ENCODE measurements around the gene FAU. TPM values are rescaled to one million over a fixed set of nuclear protein-coding genes. Genes with fewer than 3 reads are reported as not detected.

The FAU gene
- total RNA-seq, 1 experiment from 2014 or later, result 662 TPM

DNA sequence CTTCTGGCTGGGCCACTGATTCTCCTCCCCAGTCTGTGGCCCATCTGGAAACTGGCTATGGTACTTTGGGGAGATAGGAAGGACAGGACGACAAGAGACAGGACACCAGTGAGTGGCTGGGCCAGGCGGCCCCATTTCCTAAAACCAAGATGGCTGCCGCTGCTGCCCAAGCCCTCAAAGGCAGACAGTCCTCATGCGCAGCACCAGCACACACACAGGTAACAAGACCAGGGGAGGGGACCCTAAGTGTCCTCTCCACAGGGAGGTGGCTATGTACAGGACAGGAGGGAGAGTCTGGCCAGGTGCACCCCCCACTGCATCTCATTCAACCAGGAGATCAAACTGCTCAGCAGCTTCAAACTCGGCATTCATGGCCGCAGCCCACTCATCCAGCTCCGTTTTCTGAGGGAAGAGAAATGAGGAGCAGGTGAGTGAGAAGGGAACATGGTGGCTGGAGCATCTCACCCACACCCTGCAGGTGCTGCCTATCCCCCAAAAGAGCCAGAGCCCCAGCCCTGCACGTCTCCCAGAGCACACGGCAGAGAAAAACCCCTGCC is 43.1 kb downstream of the FAU start:
- Histone ChIP-seq H3K4me3 (ENCODE audit: low read length) (no peak overlapping the region), H3K4me2 (ENCODE audit: low read depth, low read length, poor library complexity, severe bottlenecking) (peak overlapping the region; percentile 9), H2AFZ (ENCODE audit: low read length) (no peak overlapping the region), H3K79me2 (ENCODE audit: low read length) (peaks cover 33% of the 10 kb centered on the region), H3K9me3 (ENCODE audit: low read length) (no peaks in the 10 kb centered on the region), H3K4me1 (ENCODE audit: low read length) (peaks cover 19% of the 10 kb centered on the region), H3K9me2 (replicated peaks; ENCODE audit: insufficient read depth, low read length) (no peaks in the 10 kb centered on the region), H3K9ac (ENCODE audit: low read length) (no peak overlapping the region), H3K27me3 (ENCODE audit: low read length) (no peaks in the 10 kb centered on the region), H3K27ac (ENCODE audit: low read length) (no peak overlapping the region), H3K36me3 (ENCODE audit: insufficient read depth, low read length) (peaks cover 12% of the 10 kb centered on the region; the same call in 1 of the 2 replicates), H4K20me1 (ENCODE audit: insufficient read depth, low read depth, low read length) (no peaks in the 10 kb centered on the region)
- DNase-seq, result no peak

DNA sequence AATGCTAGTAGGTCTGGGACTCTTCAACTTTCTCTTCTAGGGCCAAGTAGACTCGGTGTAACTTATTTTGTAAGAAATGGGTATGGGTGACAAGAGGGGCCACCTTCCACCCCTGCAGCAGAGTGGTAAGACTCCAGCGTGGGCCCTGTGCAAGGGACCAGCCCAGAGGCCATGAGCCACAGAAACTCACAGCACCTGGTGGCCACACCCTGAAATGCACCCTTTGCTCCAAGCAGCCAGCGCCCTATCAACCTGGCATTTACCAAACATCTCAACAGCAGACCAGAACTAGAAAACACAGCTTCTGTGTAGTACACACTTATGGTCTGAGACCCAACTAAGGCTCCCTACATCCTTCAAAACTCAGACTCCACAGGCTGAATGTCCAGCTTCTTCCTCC is 43.8 kb downstream of the FAU start:
- no peaks in the 10 kb centered on the region for H4K20me1 ChIP-seq (ENCODE audit: insufficient read depth, low read depth, low read length)
- H3K4me1 ChIP-seq (ENCODE audit: low read length), result peaks cover 19% of the 10 kb centered on the region
- no peak overlapping the region for H3K4me3 ChIP-seq (ENCODE audit: low read length)
- H3K79me2 ChIP-seq (ENCODE audit: low read length), result peaks cover 26% of the 10 kb centered on the region
- no peaks in the 10 kb centered on the region for H3K27me3 ChIP-seq (ENCODE audit: low read length)
- H3K9me3 ChIP-seq (ENCODE audit: low read length), result no peaks in the 10 kb centered on the region
- H3K27ac ChIP-seq (ENCODE audit: low read length), result no peak overlapping the region
- H3K9me2 ChIP-seq (replicated peaks; ENCODE audit: insufficient read depth, low read length), result no peaks in the 10 kb centered on the region
- no peak overlapping the region for H3K4me2 ChIP-seq (ENCODE audit: low read depth, low read length, poor library complexity, severe bottlenecking)
- H3K36me3 ChIP-seq (ENCODE audit: insufficient read depth, low read length), result peaks cover 12% of the 10 kb centered on the region; the same call in 1 of the 2 replicates
- no peak overlapping the region for H2AFZ ChIP-seq (ENCODE audit: low read length)
- H3K9ac ChIP-seq (ENCODE audit: low read length), result no peak overlapping the region
- DNase-seq, result peak; percentile 83

DNA sequence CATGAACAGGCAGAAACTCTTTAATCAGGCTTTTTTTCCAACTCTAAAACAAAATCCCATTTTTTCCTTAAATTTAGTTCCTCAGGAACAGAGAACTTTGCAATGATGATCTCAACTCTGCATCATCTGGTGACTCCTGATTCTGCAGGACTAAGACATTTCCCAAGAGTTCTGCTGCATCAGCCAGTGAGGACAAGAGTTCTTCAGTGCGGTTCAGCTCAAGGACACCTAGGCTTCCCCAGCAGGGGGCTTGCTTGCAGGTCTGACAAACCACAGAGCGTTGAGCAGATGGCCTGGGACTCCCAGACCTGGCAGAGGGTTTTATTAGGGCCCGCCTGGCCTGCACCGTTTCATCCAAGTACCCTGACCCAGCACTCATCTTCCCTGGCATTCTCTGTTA is 44.5 kb downstream of the FAU start:
- H3K9me3 ChIP-seq (ENCODE audit: low read length), result no peaks in the 10 kb centered on the region
- no peaks in the 10 kb centered on the region for H3K27me3 ChIP-seq (ENCODE audit: low read length)
- peaks cover 12% of the 10 kb centered on the region; the same call in 1 of the 2 replicates for H3K36me3 ChIP-seq (ENCODE audit: insufficient read depth, low read length)
- peaks cover 15% of the 10 kb centered on the region for H3K4me1 ChIP-seq (ENCODE audit: low read length)
- H3K9ac ChIP-seq (ENCODE audit: low read length), result no peak overlapping the region
- DNase-seq, result peak; percentile 57
- no peaks in the 10 kb centered on the region for H3K9me2 ChIP-seq (replicated peaks; ENCODE audit: insufficient read depth, low read length)
- peaks cover 19% of the 10 kb centered on the region for H3K79me2 ChIP-seq (ENCODE audit: low read length)
- no peak overlapping the region for H2AFZ ChIP-seq (ENCODE audit: low read length)
- H3K27ac ChIP-seq (ENCODE audit: low read length), result no peak overlapping the region
- H4K20me1 ChIP-seq (ENCODE audit: insufficient read depth, low read depth, low read length), result no peaks in the 10 kb centered on the region
- H3K4me2 ChIP-seq (ENCODE audit: low read depth, low read length, poor library complexity, severe bottlenecking), result no peak overlapping the region
- no peak overlapping the region for H3K4me3 ChIP-seq (ENCODE audit: low read length)

DNA sequence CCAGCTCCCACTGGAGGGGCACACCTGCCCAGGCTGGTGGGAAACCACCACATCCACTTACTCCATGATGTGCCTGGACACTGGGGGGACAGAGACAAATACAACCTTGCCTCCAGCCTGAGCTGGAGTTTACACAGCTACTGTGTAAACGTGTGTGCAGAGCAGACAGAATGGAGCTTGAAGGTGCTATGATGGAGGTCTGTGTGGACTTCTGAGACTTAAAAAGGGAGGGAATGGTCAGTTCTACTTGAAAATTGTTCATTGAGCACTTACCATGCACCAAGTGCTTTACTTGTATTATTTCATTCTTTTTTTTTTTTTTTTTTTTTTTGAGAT is 49.3 kb downstream of the FAU start:
- Histone ChIP-seq H3K27me3 (ENCODE audit: low read length) (no peaks in the 10 kb centered on the region), H4K20me1 (ENCODE audit: insufficient read depth, low read depth, low read length) (no peaks in the 10 kb centered on the region), H3K79me2 (ENCODE audit: low read length) (no peaks in the 10 kb centered on the region), H3K27ac (ENCODE audit: low read length) (no peak overlapping the region), H3K36me3 (ENCODE audit: insufficient read depth, low read length) (peaks cover 4% of the 10 kb centered on the region; the same call in 1 of the 2 replicates), H3K9ac (ENCODE audit: low read length) (peak overlapping the region; percentile 45), H3K9me2 (replicated peaks; ENCODE audit: insufficient read depth, low read length) (no peaks in the 10 kb centered on the region), H3K4me1 (ENCODE audit: low read length) (peaks cover 12% of the 10 kb centered on the region), H3K9me3 (ENCODE audit: low read length) (no peaks in the 10 kb centered on the region), H3K4me3 (ENCODE audit: low read length) (peak overlapping the region; percentile 22; the same call in 1 of the 2 replicates), H3K4me2 (ENCODE audit: low read depth, low read length, poor library complexity, severe bottlenecking) (peak overlapping the region; percentile 53), H2AFZ (ENCODE audit: low read length) (peak overlapping the region; percentile 84; the same call in 1 of the 2 replicates)
- no peak for DNase-seq

DNA sequence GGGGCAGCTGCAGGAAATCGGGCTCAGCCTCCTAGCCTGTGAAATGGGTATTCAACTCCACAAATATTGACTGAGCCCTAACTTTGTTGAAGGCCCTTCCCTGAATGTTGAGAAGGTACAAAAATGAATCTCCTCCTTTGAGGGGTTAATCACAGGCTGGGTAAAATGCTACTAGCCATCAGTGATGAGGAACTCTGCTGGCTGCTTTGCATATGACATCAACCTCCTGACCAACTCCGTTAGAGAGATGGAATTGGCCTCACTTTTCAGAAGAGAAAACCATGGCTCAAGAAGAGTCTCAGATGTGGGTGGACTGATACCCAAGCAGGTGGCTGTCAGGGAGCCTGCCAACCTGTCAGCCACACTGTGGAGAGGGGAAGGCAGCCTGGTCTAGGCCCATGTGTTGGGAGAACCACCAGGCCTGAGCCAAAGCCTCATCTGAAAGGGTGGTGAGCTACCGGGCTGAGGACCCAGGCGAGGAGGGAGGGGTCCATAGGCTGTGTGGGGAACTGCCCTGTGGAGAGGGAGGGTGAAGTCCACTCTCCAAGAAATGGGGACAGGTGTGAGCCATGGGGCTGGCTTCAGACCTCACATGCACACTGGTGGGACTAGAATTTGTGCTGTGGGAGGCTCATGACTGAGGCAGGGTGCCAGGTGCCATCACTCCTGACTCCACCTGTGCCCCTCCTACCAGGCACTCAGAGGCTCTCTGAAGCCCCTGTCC is 49.9 kb downstream of the FAU start:
- no peak overlapping the region for H3K27ac ChIP-seq (ENCODE audit: low read length)
- peaks cover 12% of the 10 kb centered on the region for H3K4me1 ChIP-seq (ENCODE audit: low read length)
- no peaks in the 10 kb centered on the region for H3K27me3 ChIP-seq (ENCODE audit: low read length)
- no peaks in the 10 kb centered on the region for H4K20me1 ChIP-seq (ENCODE audit: insufficient read depth, low read depth, low read length)
- H3K79me2 ChIP-seq (ENCODE audit: low read length), result no peaks in the 10 kb centered on the region
- H3K9ac ChIP-seq (ENCODE audit: low read length), result peak overlapping the region; percentile 45
- H3K36me3 ChIP-seq (ENCODE audit: insufficient read depth, low read length), result no peaks in the 10 kb centered on the region
- peak; percentile 71 for DNase-seq
- peak overlapping the region; percentile 22; the same call in 1 of the 2 replicates for H3K4me3 ChIP-seq (ENCODE audit: low read length)
- H3K9me3 ChIP-seq (ENCODE audit: low read length), result no peaks in the 10 kb centered on the region
- H3K4me2 ChIP-seq (ENCODE audit: low read depth, low read length, poor library complexity, severe bottlenecking), result peak overlapping the region; percentile 53
- H3K9me2 ChIP-seq (replicated peaks; ENCODE audit: insufficient read depth, low read length), result no peaks in the 10 kb centered on the region
- peak overlapping the region; percentile 84 for H2AFZ ChIP-seq (ENCODE audit: low read length)

Small RNAs within 50 kb of the gene (small RNA-seq; reads per million reads assigned to genes)
- gene HIGD1AP10 (not detected), gene PDCL2P2 (not detected), gene RNU2-23P (19.3 reads per million, percentile 96 among the genes with 10 or more reads in this experiment)

Other genes with a start within 250 kb of the FAU start
- 30.8 and 77.3 TPM in 2 replicates for gene EHD1, start 243.5 kb downstream of the FAU start, total RNA-seq (2014; rRNA removed; shearing (Covaris generic); ENCODE audit: low replicate concordance)
- gene ATG2A, start 204.9 kb downstream of the FAU start, total RNA-seq (2014; rRNA removed; shearing (Covaris generic); ENCODE audit: low replicate concordance), result 16.2 and 24.6 TPM in 2 replicates
- gene PPP2R5B, start 197.4 kb downstream of the FAU start, total RNA-seq (2014; rRNA removed; shearing (Covaris generic); ENCODE audit: low replicate concordance), result 1.8 and 7.5 TPM in 2 replicates
- not detected in 2 replicates for gene GPHA2, start 186.2 kb downstream of the FAU start, total RNA-seq (2014; rRNA removed; shearing (Covaris generic); ENCODE audit: low replicate concordance)
- gene MAJIN, start 150.0 kb downstream of the FAU start, total RNA-seq (2014; rRNA removed; shearing (Covaris generic); ENCODE audit: low replicate concordance), result not detected in 2 replicates
- 0.18 and 1.1 TPM in 2 replicates for gene BATF2, start 125.2 kb downstream of the FAU start, total RNA-seq (2014; rRNA removed; shearing (Covaris generic); ENCODE audit: low replicate concordance)
- gene ARL2, start 108.0 kb downstream of the FAU start, total RNA-seq (2014; rRNA removed; shearing (Covaris generic); ENCODE audit: low replicate concordance), result 28.9 and 44.4 TPM in 2 replicates
- 14.2 and 17.6 TPM in 2 replicates for gene SNX15, start 94.7 kb downstream of the FAU start, total RNA-seq (2014; rRNA removed; shearing (Covaris generic); ENCODE audit: low replicate concordance)
- 1.9 and 11.9 TPM in 2 replicates for gene SAC3D1, start 80.9 kb downstream of the FAU start, total RNA-seq (2014; rRNA removed; shearing (Covaris generic); ENCODE audit: low replicate concordance)
- gene NAALADL1, start 63.6 kb downstream of the FAU start, total RNA-seq (2014; rRNA removed; shearing (Covaris generic); ENCODE audit: low replicate concordance), result not detected in 2 replicates
- 24.3 and 28.2 TPM in 2 replicates for gene CDCA5, start 38.1 kb downstream of the FAU start, total RNA-seq (2014; rRNA removed; shearing (Covaris generic); ENCODE audit: low replicate concordance)
- 19.0 and 40.7 TPM in 2 replicates for gene ZFPL1, start 37.9 kb downstream of the FAU start, total RNA-seq (2014; rRNA removed; shearing (Covaris generic); ENCODE audit: low replicate concordance)
- 78.9 and 193 TPM in 2 replicates for gene VPS51, start 25.9 kb downstream of the FAU start, total RNA-seq (2014; rRNA removed; shearing (Covaris generic); ENCODE audit: low replicate concordance)
- gene TM7SF2, start 10.3 kb downstream of the FAU start, total RNA-seq (2014; rRNA removed; shearing (Covaris generic); ENCODE audit: low replicate concordance), result 160 and 161 TPM in 2 replicates
- gene ZNHIT2, start 4.4 kb downstream of the FAU start, total RNA-seq (2014; rRNA removed; shearing (Covaris generic); ENCODE audit: low replicate concordance), result 11.3 and 18.0 TPM in 2 replicates
- gene MRPL49, start 187 bp upstream of the FAU start, total RNA-seq (2014; rRNA removed; shearing (Covaris generic); ENCODE audit: low replicate concordance), result 44.5 and 65.8 TPM in 2 replicates
- 73.6 and 118 TPM in 2 replicates for gene SYVN1, start 12.4 kb upstream of the FAU start, total RNA-seq (2014; rRNA removed; shearing (Covaris generic); ENCODE audit: low replicate concordance)
- not detected in 2 replicates for gene SPDYC, start 48.1 kb upstream of the FAU start, total RNA-seq (2014; rRNA removed; shearing (Covaris generic); ENCODE audit: low replicate concordance)
- 96.5 and 115 TPM in 2 replicates for gene CAPN1, start 59.8 kb upstream of the FAU start, total RNA-seq (2014; rRNA removed; shearing (Covaris generic); ENCODE audit: low replicate concordance)
- gene POLA2, start 139.8 kb upstream of the FAU start, total RNA-seq (2014; rRNA removed; shearing (Covaris generic); ENCODE audit: low replicate concordance), result 13.2 and 19.0 TPM in 2 replicates
- 0.43 and 2.6 TPM in 2 replicates for gene CDC42EP2, start 192.7 kb upstream of the FAU start, total RNA-seq (2014; rRNA removed; shearing (Covaris generic); ENCODE audit: low replicate concordance)
- gene DPF2, start 211.7 kb upstream of the FAU start, total RNA-seq (2014; rRNA removed; shearing (Covaris generic); ENCODE audit: low replicate concordance), result 34.0 and 44.5 TPM in 2 replicates
- gene TIGD3, start 232.6 kb upstream of the FAU start, total RNA-seq (2014; rRNA removed; shearing (Covaris generic); ENCODE audit: low replicate concordance), result 0.11 and 0.83 TPM in 2 replicates

Measured in Karpas-422 (cell line).